Colonic mucosa (tissue), 4 donors: Measurements from ENCODE around the gene GLB1L2. TPM values are rescaled to one million over a fixed set of nuclear protein-coding genes. Genes with fewer than 3 reads are reported as not detected.

Source experiments
- DNase-seq: peaks from one replicate; pipeline ENCODE4 v3.0.0-alpha.2; 2020
- H3K27ac ChIP-seq: fragments of 200-600 bp; one replicate; pipeline ENCODE4 v1.8.0; 2021
- H3K27me3 ChIP-seq: fragments of 200-600 bp; one replicate; pipeline ENCODE4 v1.8.0; 2021
- H3K36me3 ChIP-seq: fragments of 200-600 bp; one replicate; pipeline ENCODE4 v1.8.0; 2021
- H3K4me1 ChIP-seq: fragments of 200-600 bp; one replicate; pipeline ENCODE4 v1.8.0; 2021; ENCODE audit warnings: mild to moderate bottlenecking
- H3K4me3 ChIP-seq: fragments of 200-600 bp; one replicate; pipeline ENCODE4 v1.8.0; 2021
- H3K9ac ChIP-seq, 2 donors: one replicate each; pipeline ENCODE4 v1.7.0; 2013; ENCODE audit warnings: control low read depth in 2 of 2, low read depth in 2 of 2, low read length in 2 of 2
- H3K9me3 ChIP-seq: fragments of 200-600 bp; one replicate; pipeline ENCODE4 v1.8.0; 2021
- CTCF ChIP-seq: fragments of 200-600 bp; IDR thresholded peaks from one replicate; pipeline ENCODE4 v1.8.0; 2022; ENCODE audit warnings: antibody characterized with exemption, mild to moderate bottlenecking
- intact Hi-C: fragments of 100-400 bp; cut with DNase I; formaldehyde crosslinking; loops from one replicate; pipeline ENCODE4 v1.14.1; 2022
- total RNA-seq, 2 donors: library from RNA; stranded (reverse); fragmentation: NEBNext Ultra II Directional in 1 of 2; extraction: Animal tissue kit (Norgen Biotek cat#: 25700) in 1 of 2; gene quantifications; one replicate each; pipeline ENCODE4 v1.2.1, GENCODE V29; 2021
- donor health status: healthy.
- donor health status: DM: no; HTN: no; CAD: no.
- donor health status: DM: no; HTN: no; CAD: no.

The GLB1L2 gene
- total RNA-seq, 2 donors from 2014 or later: 27.2 to 31.3 TPM

GRCh38 chr11:134374171-134374570 is 42.4 kb downstream of the GLB1L2 start:
- intact Hi-C loops: no loop called here
- Histone ChIP-seq H3K9me3 (no peaks in the 10 kb centered on the region), H3K4me1 (no peaks in the 10 kb centered on the region), H3K4me3 (no peak overlapping the region), H3K36me3 (no peaks in the 10 kb centered on the region), H3K9ac (no peak overlapping the region), H3K27ac (no peak overlapping the region), H3K27me3 (no peaks in the 10 kb centered on the region)
- TF ChIP-seq CTCF: no peak
- no peak for DNase-seq

GRCh38 chr11:134374891-134375550 is 43.2 kb downstream of the GLB1L2 start:
- Histone ChIP-seq H3K4me1 (no peaks in the 10 kb centered on the region), H3K9me3 (no peaks in the 10 kb centered on the region), H3K9ac (no peak overlapping the region), H3K4me3 (no peak overlapping the region), H3K36me3 (no peaks in the 10 kb centered on the region), H3K27ac (no peak overlapping the region), H3K27me3 (no peaks in the 10 kb centered on the region)
- no peak for TF ChIP-seq CTCF
- intact Hi-C loops: no loop called here
- no peak for DNase-seq

GRCh38 chr11:134376150-134376921 is 44.5 kb downstream of the GLB1L2 start:
- intact Hi-C loops: no loop called here
- no peaks in the 10 kb centered on the region for H3K9me3 ChIP-seq
- H3K27ac ChIP-seq: no peak overlapping the region

GRCh38 chr11:134377876-134378275 is 46.1 kb downstream of the GLB1L2 start:
- DNase-seq: no peak
- TF ChIP-seq CTCF: no peak
- Histone ChIP-seq H3K9me3 (no peaks in the 10 kb centered on the region), H3K9ac (no peak overlapping the region), H3K4me3 (no peak overlapping the region), H3K27me3 (no peaks in the 10 kb centered on the region), H3K27ac (no peak overlapping the region), H3K36me3 (no peaks in the 10 kb centered on the region), H3K4me1 (no peaks in the 10 kb centered on the region)
- intact Hi-C loops: no loop called here

More at GRCh38 chr11:134376150-134376921, 44.5 kb downstream of the GLB1L2 start:
- Histone ChIP-seq H3K4me3 (no peak overlapping the region), H3K27me3 (no peaks in the 10 kb centered on the region), H3K9ac (no peak overlapping the region), H3K36me3 (no peaks in the 10 kb centered on the region), H3K4me1 (no peaks in the 10 kb centered on the region)
- TF ChIP-seq CTCF: no peak
- no peak for DNase-seq

GRCh38 chr11:134379241-134379640 is 47.5 kb downstream of the GLB1L2 start:
- H3K4me3 ChIP-seq: no peak overlapping the region
- H3K9ac ChIP-seq: no peak overlapping the region
- no peaks in the 10 kb centered on the region for H3K36me3 ChIP-seq
- no peak for DNase-seq
- intact Hi-C loops: no loop called here
- H3K27ac ChIP-seq: no peak overlapping the region
- H3K4me1 ChIP-seq: no peaks in the 10 kb centered on the region
- H3K9me3 ChIP-seq: no peaks in the 10 kb centered on the region
- TF ChIP-seq CTCF: no peak
- H3K27me3 ChIP-seq: no peaks in the 10 kb centered on the region
